HepG2 (cell line): ENCODE measurements around the gene KNG1. TPM values are rescaled to one million over a fixed set of nuclear protein-coding genes. Genes with fewer than 3 reads are reported as not detected.

Experiments used
- ADNP ChIP-seq: sonication (generic); formaldehyde crosslinking; IDR thresholded peaks from 2 replicates; pipeline ENCODE4 v1.4.0; 2020; ENCODE audit warnings: missing genetic modification reagents
- SALL2 ChIP-seq: sonication (generic); formaldehyde crosslinking; IDR thresholded peaks from 2 replicates; pipeline ENCODE4 v1.8.1; 2023; ENCODE audit warnings: mild to moderate bottlenecking, missing genetic modification reagents, inconsistent platforms
- YY1 ChIP-seq: IDR thresholded peaks from 2 replicates; pipeline ENCODE4 v1.6.1; 2011; ENCODE audit warnings: low read length, low read depth, moderate library complexity, mild to moderate bottlenecking; ENCODE audit not compliant: insufficient read depth, insufficient replicate concordance
- ZMYM2 ChIP-seq: sonication (generic); formaldehyde crosslinking; IDR thresholded peaks from 2 replicates; pipeline ENCODE4 v1.8.0; 2022; ENCODE audit warnings: mild to moderate bottlenecking, missing genetic modification reagents
- polyA plus RNA-seq, 8 experiments: library from polyadenylated mRNA; depleted of rRNA in 3 of 8; stranded (reverse) in 7 of 8; unstranded in 1 of 8; fragments of >200 nt; fragmentation: Illumina TruSeq in 4 of 8; extraction: Trizol in 4 of 8; gene quantifications; 2 replicates each; pipeline versions ENCODE4 v1.2.1 to v1.2.3, GENCODE V29; 2011 to 2016; ENCODE audit warnings: low read depth in 4 of 8, missing spikeins in 1 of 8, mixed read lengths in 1 of 8; ENCODE audit not compliant: insufficient read depth in 1 of 8
- total RNA-seq, 5 experiments: library from RNA; depleted of rRNA; stranded (reverse); fragments of >200 nt; fragmentation: Illumina TruSeq; extraction: Trizol; gene quantifications; 2 replicates each; pipeline ENCODE4 v1.2.3, GENCODE V29; 2016; ENCODE audit warnings: low read depth in 1 of 5
- TF ChIP-seq, protein P1 (sequence below): sonication (generic); formaldehyde crosslinking; IDR thresholded peaks from 2 replicates; pipeline ENCODE4 v1.4.0; 2020; ENCODE audit warnings: missing genetic modification reagents, borderline replicate concordance
- TF ChIP-seq, protein P2 (sequence below): sonication (generic); formaldehyde crosslinking; IDR thresholded peaks from 2 replicates; pipeline ENCODE4 v1.5.1; 2020; ENCODE audit warnings: mild to moderate bottlenecking, missing genetic modification reagents, borderline replicate concordance
- TF ChIP-seq, protein P3 (sequence below): sonication (generic); formaldehyde crosslinking; IDR thresholded peaks from 2 replicates; pipeline ENCODE4 v1.4.0; 2020; ENCODE audit warnings: mild to moderate bottlenecking, missing genetic modification reagents, borderline replicate concordance
- TF ChIP-seq, protein P4 (sequence below): sonication (generic); formaldehyde crosslinking; IDR thresholded peaks from 2 replicates; pipeline ENCODE4 v1.5.1; 2020; ENCODE audit warnings: missing genetic modification reagents, mild to moderate bottlenecking, borderline replicate concordance
- TF ChIP-seq, protein P5 (sequence below): sonication (generic); formaldehyde crosslinking; IDR thresholded peaks from 2 replicates; pipeline ENCODE4 v1.8.0; 2022; ENCODE audit warnings: low read depth, missing genetic modification reagents

KNG1 gene
- total and polyA plus RNA-seq, 2 of the 13 experiments (the other 11 are each of a cell fraction or from before 2014, with no cell fraction given), result 6.5 to 7.0 TPM

DNA sequence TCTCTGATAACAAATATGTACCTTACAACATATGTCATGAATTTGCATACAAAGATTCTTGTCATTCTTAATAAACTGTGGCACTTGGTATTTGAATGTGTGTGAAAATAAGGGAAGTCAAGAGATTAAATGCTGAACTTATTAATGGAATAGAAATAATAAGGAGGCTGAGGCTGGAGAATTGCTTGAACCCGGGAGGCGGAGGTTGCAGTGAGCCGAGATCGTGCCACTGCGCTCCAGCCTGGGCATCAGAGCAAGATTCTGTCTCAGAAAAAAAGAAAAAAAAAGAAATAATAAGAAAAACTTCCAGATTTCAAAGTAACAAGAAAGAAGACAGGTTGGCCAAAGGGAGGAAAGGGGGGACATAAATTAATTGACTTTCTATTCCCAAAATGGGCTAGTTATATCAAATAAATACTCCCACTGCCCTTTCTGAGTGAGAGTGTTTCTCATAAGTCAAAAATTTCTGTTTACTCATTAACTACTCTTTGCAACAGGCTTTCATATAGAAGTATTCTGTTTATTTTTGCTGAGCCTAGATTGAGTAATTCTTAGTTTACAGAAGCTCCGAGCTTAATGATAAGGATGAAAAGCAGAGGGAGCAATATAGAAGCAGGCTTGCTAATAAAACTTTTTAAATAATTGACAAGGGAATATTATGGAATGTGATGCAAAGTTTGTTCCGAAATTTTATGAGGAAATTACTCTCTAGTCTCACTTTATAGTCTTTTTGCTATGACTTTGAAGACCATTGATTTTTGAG, 25.6 kb downstream of the KNG1 start (continued):
- TF ChIP-seq, protein P1, sequence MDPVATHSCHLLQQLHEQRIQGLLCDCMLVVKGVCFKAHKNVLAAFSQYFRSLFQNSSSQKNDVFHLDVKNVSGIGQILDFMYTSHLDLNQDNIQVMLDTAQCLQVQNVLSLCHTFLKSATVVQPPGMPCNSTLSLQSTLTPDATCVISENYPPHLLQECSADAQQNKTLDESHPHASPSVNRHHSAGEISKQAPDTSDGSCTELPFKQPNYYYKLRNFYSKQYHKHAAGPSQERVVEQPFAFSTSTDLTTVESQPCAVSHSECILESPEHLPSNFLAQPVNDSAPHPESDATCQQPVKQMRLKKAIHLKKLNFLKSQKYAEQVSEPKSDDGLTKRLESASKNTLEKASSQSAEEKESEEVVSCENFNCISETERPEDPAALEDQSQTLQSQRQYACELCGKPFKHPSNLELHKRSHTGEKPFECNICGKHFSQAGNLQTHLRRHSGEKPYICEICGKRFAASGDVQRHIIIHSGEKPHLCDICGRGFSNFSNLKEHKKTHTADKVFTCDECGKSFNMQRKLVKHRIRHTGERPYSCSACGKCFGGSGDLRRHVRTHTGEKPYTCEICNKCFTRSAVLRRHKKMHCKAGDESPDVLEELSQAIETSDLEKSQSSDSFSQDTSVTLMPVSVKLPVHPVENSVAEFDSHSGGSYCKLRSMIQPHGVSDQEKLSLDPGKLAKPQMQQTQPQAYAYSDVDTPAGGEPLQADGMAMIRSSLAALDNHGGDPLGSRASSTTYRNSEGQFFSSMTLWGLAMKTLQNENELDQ (CRISPR knock-in tag), result no peak
- TF ChIP-seq ZMYM2, result no peak
- TF ChIP-seq, protein P2, sequence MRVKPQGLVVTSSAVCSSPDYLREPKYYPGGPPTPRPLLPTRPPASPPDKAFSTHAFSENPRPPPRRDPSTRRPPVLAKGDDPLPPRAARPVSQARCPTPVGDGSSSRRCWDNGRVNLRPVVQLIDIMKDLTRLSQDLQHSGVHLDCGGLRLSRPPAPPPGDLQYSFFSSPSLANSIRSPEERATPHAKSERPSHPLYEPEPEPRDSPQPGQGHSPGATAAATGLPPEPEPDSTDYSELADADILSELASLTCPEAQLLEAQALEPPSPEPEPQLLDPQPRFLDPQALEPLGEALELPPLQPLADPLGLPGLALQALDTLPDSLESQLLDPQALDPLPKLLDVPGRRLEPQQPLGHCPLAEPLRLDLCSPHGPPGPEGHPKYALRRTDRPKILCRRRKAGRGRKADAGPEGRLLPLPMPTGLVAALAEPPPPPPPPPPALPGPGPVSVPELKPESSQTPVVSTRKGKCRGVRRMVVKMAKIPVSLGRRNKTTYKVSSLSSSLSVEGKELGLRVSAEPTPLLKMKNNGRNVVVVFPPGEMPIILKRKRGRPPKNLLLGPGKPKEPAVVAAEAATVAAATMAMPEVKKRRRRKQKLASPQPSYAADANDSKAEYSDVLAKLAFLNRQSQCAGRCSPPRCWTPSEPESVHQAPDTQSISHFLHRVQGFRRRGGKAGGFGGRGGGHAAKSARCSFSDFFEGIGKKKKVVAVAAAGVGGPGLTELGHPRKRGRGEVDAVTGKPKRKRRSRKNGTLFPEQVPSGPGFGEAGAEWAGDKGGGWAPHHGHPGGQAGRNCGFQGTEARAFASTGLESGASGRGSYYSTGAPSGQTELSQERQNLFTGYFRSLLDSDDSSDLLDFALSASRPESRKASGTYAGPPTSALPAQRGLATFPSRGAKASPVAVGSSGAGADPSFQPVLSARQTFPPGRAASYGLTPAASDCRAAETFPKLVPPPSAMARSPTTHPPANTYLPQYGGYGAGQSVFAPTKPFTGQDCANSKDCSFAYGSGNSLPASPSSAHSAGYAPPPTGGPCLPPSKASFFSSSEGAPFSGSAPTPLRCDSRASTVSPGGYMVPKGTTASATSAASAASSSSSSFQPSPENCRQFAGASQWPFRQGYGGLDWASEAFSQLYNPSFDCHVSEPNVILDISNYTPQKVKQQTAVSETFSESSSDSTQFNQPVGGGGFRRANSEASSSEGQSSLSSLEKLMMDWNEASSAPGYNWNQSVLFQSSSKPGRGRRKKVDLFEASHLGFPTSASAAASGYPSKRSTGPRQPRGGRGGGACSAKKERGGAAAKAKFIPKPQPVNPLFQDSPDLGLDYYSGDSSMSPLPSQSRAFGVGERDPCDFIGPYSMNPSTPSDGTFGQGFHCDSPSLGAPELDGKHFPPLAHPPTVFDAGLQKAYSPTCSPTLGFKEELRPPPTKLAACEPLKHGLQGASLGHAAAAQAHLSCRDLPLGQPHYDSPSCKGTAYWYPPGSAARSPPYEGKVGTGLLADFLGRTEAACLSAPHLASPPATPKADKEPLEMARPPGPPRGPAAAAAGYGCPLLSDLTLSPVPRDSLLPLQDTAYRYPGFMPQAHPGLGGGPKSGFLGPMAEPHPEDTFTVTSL (CRISPR knock-in tag), result peak; percentile 82; the same call in 1 of the 2 replicates
- no peak for TF ChIP-seq YY1
- TF ChIP-seq, protein P3, sequence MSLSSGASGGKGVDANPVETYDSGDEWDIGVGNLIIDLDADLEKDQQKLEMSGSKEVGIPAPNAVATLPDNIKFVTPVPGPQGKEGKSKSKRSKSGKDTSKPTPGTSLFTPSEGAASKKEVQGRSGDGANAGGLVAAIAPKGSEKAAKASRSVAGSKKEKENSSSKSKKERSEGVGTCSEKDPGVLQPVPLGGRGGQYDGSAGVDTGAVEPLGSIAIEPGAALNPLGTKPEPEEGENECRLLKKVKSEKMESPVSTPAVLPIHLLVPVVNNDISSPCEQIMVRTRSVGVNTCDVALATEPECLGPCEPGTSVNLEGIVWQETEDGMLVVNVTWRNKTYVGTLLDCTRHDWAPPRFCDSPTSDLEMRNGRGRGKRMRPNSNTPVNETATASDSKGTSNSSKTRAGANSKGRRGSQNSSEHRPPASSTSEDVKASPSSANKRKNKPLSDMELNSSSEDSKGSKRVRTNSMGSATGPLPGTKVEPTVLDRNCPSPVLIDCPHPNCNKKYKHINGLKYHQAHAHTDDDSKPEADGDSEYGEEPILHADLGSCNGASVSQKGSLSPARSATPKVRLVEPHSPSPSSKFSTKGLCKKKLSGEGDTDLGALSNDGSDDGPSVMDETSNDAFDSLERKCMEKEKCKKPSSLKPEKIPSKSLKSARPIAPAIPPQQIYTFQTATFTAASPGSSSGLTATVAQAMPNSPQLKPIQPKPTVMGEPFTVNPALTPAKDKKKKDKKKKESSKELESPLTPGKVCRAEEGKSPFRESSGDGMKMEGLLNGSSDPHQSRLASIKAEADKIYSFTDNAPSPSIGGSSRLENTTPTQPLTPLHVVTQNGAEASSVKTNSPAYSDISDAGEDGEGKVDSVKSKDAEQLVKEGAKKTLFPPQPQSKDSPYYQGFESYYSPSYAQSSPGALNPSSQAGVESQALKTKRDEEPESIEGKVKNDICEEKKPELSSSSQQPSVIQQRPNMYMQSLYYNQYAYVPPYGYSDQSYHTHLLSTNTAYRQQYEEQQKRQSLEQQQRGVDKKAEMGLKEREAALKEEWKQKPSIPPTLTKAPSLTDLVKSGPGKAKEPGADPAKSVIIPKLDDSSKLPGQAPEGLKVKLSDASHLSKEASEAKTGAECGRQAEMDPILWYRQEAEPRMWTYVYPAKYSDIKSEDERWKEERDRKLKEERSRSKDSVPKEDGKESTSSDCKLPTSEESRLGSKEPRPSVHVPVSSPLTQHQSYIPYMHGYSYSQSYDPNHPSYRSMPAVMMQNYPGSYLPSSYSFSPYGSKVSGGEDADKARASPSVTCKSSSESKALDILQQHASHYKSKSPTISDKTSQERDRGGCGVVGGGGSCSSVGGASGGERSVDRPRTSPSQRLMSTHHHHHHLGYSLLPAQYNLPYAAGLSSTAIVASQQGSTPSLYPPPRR (CRISPR knock-in tag), result peak; percentile 30; the same call in 1 of the 2 replicates
- TF ChIP-seq SALL2 (CRISPR knock-in tag), result no peak
- no peak for TF ChIP-seq ADNP (CRISPR knock-in tag)
- TF ChIP-seq, protein P4, sequence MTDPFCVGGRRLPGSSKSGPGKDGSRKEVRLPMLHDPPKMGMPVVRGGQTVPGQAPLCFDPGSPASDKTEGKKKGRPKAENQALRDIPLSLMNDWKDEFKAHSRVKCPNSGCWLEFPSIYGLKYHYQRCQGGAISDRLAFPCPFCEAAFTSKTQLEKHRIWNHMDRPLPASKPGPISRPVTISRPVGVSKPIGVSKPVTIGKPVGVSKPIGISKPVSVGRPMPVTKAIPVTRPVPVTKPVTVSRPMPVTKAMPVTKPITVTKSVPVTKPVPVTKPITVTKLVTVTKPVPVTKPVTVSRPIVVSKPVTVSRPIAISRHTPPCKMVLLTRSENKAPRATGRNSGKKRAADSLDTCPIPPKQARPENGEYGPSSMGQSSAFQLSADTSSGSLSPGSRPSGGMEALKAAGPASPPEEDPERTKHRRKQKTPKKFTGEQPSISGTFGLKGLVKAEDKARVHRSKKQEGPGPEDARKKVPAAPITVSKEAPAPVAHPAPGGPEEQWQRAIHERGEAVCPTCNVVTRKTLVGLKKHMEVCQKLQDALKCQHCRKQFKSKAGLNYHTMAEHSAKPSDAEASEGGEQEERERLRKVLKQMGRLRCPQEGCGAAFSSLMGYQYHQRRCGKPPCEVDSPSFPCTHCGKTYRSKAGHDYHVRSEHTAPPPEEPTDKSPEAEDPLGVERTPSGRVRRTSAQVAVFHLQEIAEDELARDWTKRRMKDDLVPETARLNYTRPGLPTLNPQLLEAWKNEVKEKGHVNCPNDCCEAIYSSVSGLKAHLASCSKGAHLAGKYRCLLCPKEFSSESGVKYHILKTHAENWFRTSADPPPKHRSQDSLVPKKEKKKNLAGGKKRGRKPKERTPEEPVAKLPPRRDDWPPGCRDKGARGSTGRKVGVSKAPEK, result 0 out of 2 replicates have a peak, but pooled peaks have one; percentile 6
- TF ChIP-seq, protein P5, sequence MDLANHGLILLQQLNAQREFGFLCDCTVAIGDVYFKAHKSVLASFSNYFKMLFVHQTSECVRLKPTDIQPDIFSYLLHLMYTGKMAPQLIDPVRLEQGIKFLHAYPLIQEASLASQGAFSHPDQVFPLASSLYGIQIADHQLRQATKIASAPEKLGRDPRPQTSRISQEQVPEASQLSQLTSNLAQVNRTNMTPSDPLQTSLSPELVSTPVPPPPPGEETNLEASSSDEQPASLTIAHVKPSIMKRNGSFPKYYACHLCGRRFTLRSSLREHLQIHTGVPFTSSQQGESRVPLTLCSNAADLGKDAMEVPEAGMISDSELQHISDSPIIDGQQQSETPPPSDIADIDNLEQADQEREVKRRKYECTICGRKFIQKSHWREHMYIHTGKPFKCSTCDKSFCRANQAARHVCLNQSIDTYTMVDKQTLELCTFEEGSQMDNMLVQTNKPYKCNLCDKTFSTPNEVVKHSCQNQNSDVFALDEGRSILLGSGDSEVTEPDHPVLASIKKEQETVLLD (CRISPR knock-in tag), result no peak
